Hepatocyte (in vitro differentiated cells): ENCODE data around the gene SIX1.

ENCODE experiments used
- EZH2 ChIP-seq: fragments of 200-600 bp; sonication (generic); IDR thresholded peaks from 2 replicates; pipeline ENCODE4 v1.6.1; 2016; ENCODE audit warnings: antibody characterized with exemption, mild to moderate bottlenecking, borderline replicate concordance
- TF ChIP-seq, protein P1 (sequence below): fragments of 200-600 bp; sonication (generic); IDR thresholded peaks from 2 replicates; pipeline ENCODE4 v1.5.1; 2016; ENCODE audit warnings: antibody characterized with exemption, mild to moderate bottlenecking; ENCODE audit not compliant: poor library complexity

DNA sequence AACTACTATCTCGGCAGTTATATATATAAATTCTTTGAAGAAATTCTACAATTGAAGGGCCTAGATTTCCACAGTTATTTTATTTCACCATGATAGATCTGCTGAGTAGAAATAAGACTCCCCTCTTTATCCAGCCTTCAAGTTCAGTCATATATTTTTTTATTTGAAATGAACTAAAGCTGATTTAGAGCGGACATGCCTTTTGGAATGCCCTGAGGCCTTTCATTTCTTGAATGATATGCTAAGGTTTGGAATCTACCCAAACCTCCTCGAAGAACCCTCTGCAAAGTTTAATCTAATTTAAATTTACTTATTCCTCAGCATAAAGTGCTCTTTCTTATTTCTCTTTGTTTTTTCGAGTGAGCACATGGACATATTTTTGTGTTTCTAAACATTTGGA lies 15.1 kb downstream of the SIX1 start:
- TF ChIP-seq, protein P1, sequence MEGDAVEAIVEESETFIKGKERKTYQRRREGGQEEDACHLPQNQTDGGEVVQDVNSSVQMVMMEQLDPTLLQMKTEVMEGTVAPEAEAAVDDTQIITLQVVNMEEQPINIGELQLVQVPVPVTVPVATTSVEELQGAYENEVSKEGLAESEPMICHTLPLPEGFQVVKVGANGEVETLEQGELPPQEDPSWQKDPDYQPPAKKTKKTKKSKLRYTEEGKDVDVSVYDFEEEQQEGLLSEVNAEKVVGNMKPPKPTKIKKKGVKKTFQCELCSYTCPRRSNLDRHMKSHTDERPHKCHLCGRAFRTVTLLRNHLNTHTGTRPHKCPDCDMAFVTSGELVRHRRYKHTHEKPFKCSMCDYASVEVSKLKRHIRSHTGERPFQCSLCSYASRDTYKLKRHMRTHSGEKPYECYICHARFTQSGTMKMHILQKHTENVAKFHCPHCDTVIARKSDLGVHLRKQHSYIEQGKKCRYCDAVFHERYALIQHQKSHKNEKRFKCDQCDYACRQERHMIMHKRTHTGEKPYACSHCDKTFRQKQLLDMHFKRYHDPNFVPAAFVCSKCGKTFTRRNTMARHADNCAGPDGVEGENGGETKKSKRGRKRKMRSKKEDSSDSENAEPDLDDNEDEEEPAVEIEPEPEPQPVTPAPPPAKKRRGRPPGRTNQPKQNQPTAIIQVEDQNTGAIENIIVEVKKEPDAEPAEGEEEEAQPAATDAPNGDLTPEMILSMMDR, result no peak
- TF ChIP-seq EZH2, result no peak
